Measurements from ENCODE around the gene SEC14L5.
A peak's percentile ranks its signal among the peaks of the same experiment; 100 is the strongest.

Gene SEC14L5

DNA sequence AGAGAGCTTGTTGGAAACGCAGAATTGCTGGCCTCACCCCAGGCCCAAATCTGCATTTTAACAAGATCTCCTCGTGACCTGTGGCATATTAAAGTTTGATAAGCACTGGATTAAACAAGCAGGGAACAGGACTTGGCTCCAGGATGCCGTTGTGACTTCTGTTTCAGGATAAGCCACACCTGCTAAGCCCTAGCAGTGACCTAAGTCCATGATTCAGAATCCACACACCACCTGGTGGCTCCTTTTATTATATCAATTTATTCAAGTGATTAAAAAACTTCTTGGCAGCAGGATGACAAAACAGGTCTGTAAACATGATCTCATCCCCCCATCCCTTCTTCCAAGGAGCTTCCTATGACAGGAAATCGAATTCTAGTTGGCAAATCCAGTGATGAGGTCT is 66.5 kb downstream of the SEC14L5 start:
- H3K4me3 ChIP-seq (ENCODE audit: control insufficient read depth, low read depth, low read length) = no peak overlapping the region
- TF ChIP-seq, protein P1, sequence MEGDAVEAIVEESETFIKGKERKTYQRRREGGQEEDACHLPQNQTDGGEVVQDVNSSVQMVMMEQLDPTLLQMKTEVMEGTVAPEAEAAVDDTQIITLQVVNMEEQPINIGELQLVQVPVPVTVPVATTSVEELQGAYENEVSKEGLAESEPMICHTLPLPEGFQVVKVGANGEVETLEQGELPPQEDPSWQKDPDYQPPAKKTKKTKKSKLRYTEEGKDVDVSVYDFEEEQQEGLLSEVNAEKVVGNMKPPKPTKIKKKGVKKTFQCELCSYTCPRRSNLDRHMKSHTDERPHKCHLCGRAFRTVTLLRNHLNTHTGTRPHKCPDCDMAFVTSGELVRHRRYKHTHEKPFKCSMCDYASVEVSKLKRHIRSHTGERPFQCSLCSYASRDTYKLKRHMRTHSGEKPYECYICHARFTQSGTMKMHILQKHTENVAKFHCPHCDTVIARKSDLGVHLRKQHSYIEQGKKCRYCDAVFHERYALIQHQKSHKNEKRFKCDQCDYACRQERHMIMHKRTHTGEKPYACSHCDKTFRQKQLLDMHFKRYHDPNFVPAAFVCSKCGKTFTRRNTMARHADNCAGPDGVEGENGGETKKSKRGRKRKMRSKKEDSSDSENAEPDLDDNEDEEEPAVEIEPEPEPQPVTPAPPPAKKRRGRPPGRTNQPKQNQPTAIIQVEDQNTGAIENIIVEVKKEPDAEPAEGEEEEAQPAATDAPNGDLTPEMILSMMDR (conservative IDR thresholded peaks at IDR 0.05; ENCODE audit: control insufficient read depth, insufficient read depth, low read depth, low read length) = peak; percentile 10
- DNase-seq (ENCODE audit: low read depth) = peak; percentile 35

DNA sequence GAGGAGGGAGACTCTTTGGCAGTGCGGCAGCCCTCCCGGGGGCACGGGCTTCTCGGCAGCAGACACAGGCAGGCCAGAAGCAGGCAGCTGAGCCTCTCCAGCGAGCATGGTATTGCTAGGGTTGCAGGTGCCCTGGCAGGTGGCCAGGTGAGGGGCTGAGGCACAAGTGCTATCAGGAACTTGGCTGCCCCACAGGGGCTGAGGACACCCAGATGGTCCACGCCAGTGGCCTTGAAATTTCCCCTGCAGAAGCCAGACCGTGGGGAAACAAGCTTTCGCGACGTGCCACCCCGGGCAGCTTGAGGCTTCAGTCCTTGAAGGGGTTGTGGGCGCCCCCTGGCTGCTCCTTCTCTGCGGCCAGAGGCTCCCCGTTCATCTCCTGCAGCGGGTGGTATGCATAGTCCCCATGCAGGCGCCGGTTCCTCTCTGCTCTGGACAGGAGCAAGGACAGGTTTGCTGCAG is 67.1 kb downstream of the SEC14L5 start:
- H3K4me3 ChIP-seq (ENCODE audit: control insufficient read depth, low read depth, low read length) = no peak overlapping the region
- TF ChIP-seq, protein P1 (conservative IDR thresholded peaks at IDR 0.05; ENCODE audit: control insufficient read depth, insufficient read depth, low read depth, low read length) = no peak
- no peak for DNase-seq (ENCODE audit: low read depth)

DNA sequence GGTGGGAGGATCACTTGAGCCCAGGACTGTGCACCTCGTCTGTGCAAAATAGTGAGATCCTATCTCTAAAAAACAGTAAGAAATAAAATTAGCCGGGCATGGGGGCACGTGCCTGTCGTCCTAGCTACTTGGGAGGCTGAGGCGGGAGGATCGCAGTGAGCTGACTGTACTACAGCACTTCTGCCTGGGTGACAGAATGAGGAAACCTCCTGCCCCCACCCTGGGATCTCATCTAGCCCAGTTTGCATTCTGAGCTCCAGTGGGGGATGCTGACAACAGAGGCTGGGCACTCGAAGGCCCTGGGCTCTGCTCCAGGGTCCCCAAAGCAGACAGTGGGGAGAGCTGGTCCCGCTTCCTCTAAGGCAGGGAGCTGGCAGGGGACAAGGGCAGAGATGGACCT is 68.5 kb downstream of the SEC14L5 start:
- DNase-seq (ENCODE audit: low read depth) = no peak
- no peak overlapping the region for H3K4me3 ChIP-seq (ENCODE audit: control insufficient read depth, low read depth, low read length)
- TF ChIP-seq, protein P1 (conservative IDR thresholded peaks at IDR 0.05; ENCODE audit: control insufficient read depth, insufficient read depth, low read depth, low read length) = no peak

DNA sequence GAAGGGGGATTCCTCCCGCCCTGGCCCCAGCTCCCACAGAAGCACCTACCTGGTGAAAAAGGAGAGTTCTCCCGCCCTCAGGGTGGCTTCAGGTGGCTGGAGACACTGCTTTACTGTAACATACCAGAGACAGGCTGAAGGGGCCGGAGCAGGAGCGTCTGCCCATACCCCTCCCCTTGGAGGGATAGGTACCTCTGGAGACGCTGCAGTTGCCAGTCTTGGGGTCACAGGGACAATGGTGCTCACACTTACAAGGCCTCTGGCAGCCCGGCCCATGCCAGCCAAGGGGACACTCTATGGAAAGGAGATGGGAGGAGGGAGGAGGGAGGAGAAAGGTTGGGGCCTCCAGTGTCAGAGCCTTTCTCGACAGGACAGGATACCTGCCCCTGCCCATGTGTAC is 69.0 kb downstream of the SEC14L5 start:
- DNase-seq (ENCODE audit: low read depth) = no peak
- TF ChIP-seq, protein P1 (conservative IDR thresholded peaks at IDR 0.05; ENCODE audit: control insufficient read depth, insufficient read depth, low read depth, low read length) = no peak
- no peak overlapping the region for H3K4me3 ChIP-seq (ENCODE audit: control insufficient read depth, low read depth, low read length)

DNA sequence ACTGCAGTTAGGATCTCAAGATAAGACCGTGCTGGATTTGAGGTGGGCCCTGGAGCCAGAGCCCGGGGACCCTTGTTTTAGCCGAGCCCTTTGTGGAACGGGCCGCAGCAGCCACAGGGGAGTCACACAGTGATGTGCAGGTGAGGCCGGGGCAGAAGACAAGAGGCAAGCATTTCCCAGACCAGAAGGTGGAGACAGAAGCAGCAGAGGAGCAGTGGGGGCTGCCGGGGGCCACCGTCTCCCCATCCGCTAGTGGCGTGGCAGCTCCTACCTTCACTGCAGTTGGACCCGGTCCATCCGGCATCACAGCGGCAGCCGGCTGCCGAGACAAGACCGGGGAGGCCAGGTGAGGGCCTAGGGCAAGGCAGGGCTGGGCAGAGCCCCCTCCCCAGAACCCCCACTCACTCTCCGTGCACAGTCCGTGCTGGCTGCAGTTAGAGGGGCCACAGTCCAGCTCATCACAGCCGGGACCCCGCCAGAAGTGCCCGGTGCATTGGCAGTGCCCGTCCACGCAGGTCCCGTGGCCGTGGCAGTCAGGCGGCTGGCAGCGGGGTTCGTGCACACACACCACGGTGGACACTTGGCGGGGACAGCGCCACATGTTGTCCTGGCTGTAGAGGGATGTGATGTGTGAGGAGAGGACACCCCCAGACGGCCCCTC is 69.6 kb downstream of the SEC14L5 start:
- no peak overlapping the region for H3K4me3 ChIP-seq (ENCODE audit: control insufficient read depth, low read depth, low read length)
- TF ChIP-seq, protein P1 (conservative IDR thresholded peaks at IDR 0.05; ENCODE audit: control insufficient read depth, insufficient read depth, low read depth, low read length) = no peak
- DNase-seq (ENCODE audit: low read depth) = no peak

DNA sequence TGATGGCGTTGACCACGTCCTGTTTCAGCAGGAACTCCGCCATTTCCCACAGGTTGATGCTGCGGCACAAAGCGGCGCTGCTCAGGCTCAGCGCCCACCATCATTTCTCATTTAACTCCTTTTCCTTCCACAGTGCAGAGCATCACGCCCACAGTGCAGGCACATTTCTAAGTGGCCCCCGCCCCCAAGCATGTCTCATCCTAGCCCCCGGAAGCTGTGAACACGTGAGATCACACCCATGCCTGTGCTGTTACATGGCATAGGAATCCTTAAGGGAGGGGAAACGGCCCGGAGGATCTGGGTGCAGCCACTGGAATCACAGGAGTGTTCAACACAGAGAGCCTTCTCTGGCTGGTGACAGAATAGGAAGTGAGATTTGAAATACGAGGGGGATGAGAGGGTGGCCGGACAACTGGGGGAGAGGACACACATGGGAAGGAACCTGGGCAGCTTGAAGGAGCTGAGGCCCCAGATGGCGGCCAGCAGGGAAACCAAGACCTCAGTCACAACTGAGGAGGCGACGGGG is 70.9 kb downstream of the SEC14L5 start:
- DNase-seq (ENCODE audit: low read depth) = no peak
- TF ChIP-seq, protein P1 (conservative IDR thresholded peaks at IDR 0.05; ENCODE audit: control insufficient read depth, insufficient read depth, low read depth, low read length) = no peak
- H3K4me3 ChIP-seq (ENCODE audit: control insufficient read depth, low read depth, low read length) = no peak overlapping the region
